ENCODE results near the gene CAMTA1. TPM values are rescaled to one million over a fixed set of nuclear protein-coding genes. Genes with fewer than 3 reads are reported as not detected.

CAMTA1 gene
- polyA plus RNA-seq, 1 donor (not counting 4 experiments of a cell fraction or from before 2014, with no cell fraction given), result 51.4 TPM

- Histone ChIP-seq H3K9ac (ENCODE audit: control insufficient read depth, extremely low read depth, insufficient read depth, low read length) (no peak overlapping the region), H3K79me2 (ENCODE audit: control insufficient read depth, insufficient read depth, low read length) (no peaks in the 10 kb centered on the region), H3K4me3 (ENCODE audit: control insufficient read depth in 2 of 3, extremely low read depth in 1 of 3, insufficient read depth in 2 of 3, low read depth in 1 of 3, low read length in 3 of 3) (no peak overlapping the region), H3K9me1 (ENCODE audit: control insufficient read depth, extremely low read depth, insufficient read depth, low read length) (no peaks in the 10 kb centered on the region), H3K27me3 (ENCODE audit: control insufficient read depth, extremely low read depth, insufficient read depth, low read length) (no peaks in the 10 kb centered on the region), H3K27ac (ENCODE audit: control insufficient read depth, insufficient read depth, low read length) (peak overlapping the region; percentile 59), H2AFZ (ENCODE audit: control insufficient read depth, low read length) (no peak overlapping the region), H3K9me3 (ENCODE audit: control insufficient read depth, low read depth, low read length) (no peaks in the 10 kb centered on the region), H3K36me3 (ENCODE audit: control insufficient read depth in 2 of 2, extremely low read depth in 1 of 2, insufficient read depth in 2 of 2, low read length in 2 of 2) (no peaks in the 10 kb centered on the region), H4K20me1 (ENCODE audit: control insufficient read depth, extremely low read depth, insufficient read depth, low read length) (no peaks in the 10 kb centered on the region), H3K4me1 (ENCODE audit: control insufficient read depth, extremely low read depth, insufficient read depth, low read length) (peaks cover 32% of the 10 kb centered on the region), H3K4me2 (ENCODE audit: control insufficient read depth, extremely low read depth, insufficient read depth, low read depth, low read length) (peak overlapping the region; percentile 51)
- TF ChIP-seq EZH2 (IDR thresholded peaks at IDR 0.05; ENCODE audit: low read length) (no peak), CTCF (optimal IDR thresholded peaks at IDR 0.05 in 1 of 3, IDR thresholded peaks at IDR 0.05 in 1 of 3, conservative IDR thresholded peaks at IDR 0.05 in 1 of 3; ENCODE audit: extremely low read depth in 1 of 3, insufficient read depth in 2 of 3, low read length in 3 of 3) (no peak)
- FAIRE-seq, result peak; percentile 91
- dilution Hi-C loops (cut with MboI; ENCODE audit: extremely low pct_ligation_motif_present, low sequenced_read_pairs), result no loop called here
- peak; percentile 76 for DNase-seq (ENCODE audit: low read depth, low spot score)
Observed at GRCh38 chr1:7572654-7573152, 787.4 kb downstream of the CAMTA1 start.

GRCh38 chr1:7573481-7573880 is 788.2 kb downstream of the CAMTA1 start:
- no peak overlapping the region for H3K9ac ChIP-seq (ENCODE audit: control insufficient read depth, extremely low read depth, insufficient read depth, low read length)
- dilution Hi-C loops (cut with MboI; ENCODE audit: extremely low pct_ligation_motif_present, low sequenced_read_pairs), result no loop called here
- H3K4me2 ChIP-seq (ENCODE audit: control insufficient read depth, extremely low read depth, insufficient read depth, low read depth, low read length), result no peak overlapping the region
- no peaks in the 10 kb centered on the region for H3K9me3 ChIP-seq (ENCODE audit: control insufficient read depth, low read depth, low read length)
- H3K4me3 ChIP-seq (ENCODE audit: control insufficient read depth in 2 of 3, extremely low read depth in 1 of 3, insufficient read depth in 2 of 3, low read depth in 1 of 3, low read length in 3 of 3), result no peak overlapping the region
- H3K9me1 ChIP-seq (ENCODE audit: control insufficient read depth, extremely low read depth, insufficient read depth, low read length), result no peaks in the 10 kb centered on the region
- TF ChIP-seq CTCF (optimal IDR thresholded peaks at IDR 0.05 in 1 of 3, IDR thresholded peaks at IDR 0.05 in 1 of 3, conservative IDR thresholded peaks at IDR 0.05 in 1 of 3; ENCODE audit: extremely low read depth in 1 of 3, insufficient read depth in 2 of 3, low read length in 3 of 3), result no peak
- TF ChIP-seq EZH2 (IDR thresholded peaks at IDR 0.05; ENCODE audit: low read length), result no peak
- H3K27ac ChIP-seq (ENCODE audit: control insufficient read depth, insufficient read depth, low read length), result no peak overlapping the region
- DNase-seq (ENCODE audit: low read depth, low spot score) (no peak), FAIRE-seq (no peak)
- H3K79me2 ChIP-seq (ENCODE audit: control insufficient read depth, insufficient read depth, low read length), result no peaks in the 10 kb centered on the region
- H3K36me3 ChIP-seq (ENCODE audit: control insufficient read depth in 2 of 2, extremely low read depth in 1 of 2, insufficient read depth in 2 of 2, low read length in 2 of 2), result no peaks in the 10 kb centered on the region
- no peak overlapping the region for H2AFZ ChIP-seq (ENCODE audit: control insufficient read depth, low read length)
- H3K27me3 ChIP-seq (ENCODE audit: control insufficient read depth, extremely low read depth, insufficient read depth, low read length), result no peaks in the 10 kb centered on the region
- no peaks in the 10 kb centered on the region for H4K20me1 ChIP-seq (ENCODE audit: control insufficient read depth, extremely low read depth, insufficient read depth, low read length)
- peaks cover 32% of the 10 kb centered on the region for H3K4me1 ChIP-seq (ENCODE audit: control insufficient read depth, extremely low read depth, insufficient read depth, low read length)

All from keratinocyte (primary cell).